A673 (cell line): ENCODE results near the gene RBM15B. TPM values are rescaled to one million over a fixed set of nuclear protein-coding genes. Genes with fewer than 3 reads are reported as not detected.

Experiments
- BruUV-seq: library from RNA; stranded (reverse); fragments of 400-500 nt; replicated peaks from 2 replicates; lab custom pipeline; 2021; lab: Mats Ljungman, UMichigan
- CTCF ChIA-PET: fragments of 300-600 bp; sonication (Branson Sonifier 250); formaldehyde crosslinking; loops from one replicate; lab custom pipeline; 2022; ENCODE audit warnings: antibody characterized with exemption; lab: Charles Lee
- POLR2A ChIA-PET: fragments of 300-600 bp; sonication (Branson Sonifier 250); formaldehyde crosslinking; loops from one replicate; lab custom pipeline; 2022; ENCODE audit warnings: antibody characterized with exemption; ENCODE audit not compliant: low non-redundant PET; lab: Charles Lee
- DNase-seq: peaks from one replicate; pipeline ENCODE4 v3.0.0-alpha.2; 2015; ENCODE audit warnings: low spot score
- H3K27ac ChIP-seq: fragments of 200-600 bp; sonication (generic); 2 replicates; pipeline ENCODE4 v1.5.1; 2016; ENCODE audit warnings: mixed run types, low read depth, mild to moderate bottlenecking, mixed read lengths, antibody characterized with exemption, low read length; ENCODE audit not compliant: poor library complexity, severe bottlenecking
- H3K27me3 ChIP-seq: fragments of 200-600 bp; sonication (generic); replicated peaks from 2 replicates; pipeline ENCODE4 v1.6.1; 2017; ENCODE audit warnings: mixed run types, low read depth, mild to moderate bottlenecking, mixed read lengths, antibody characterized with exemption, low read length; ENCODE audit not compliant: insufficient read depth, poor library complexity
- H3K36me3 ChIP-seq: fragments of 200-600 bp; sonication (generic); 2 replicates; pipeline ENCODE4 v1.6.1; 2016; ENCODE audit warnings: mixed run types, mild to moderate bottlenecking, mixed read lengths, antibody characterized with exemption, low read length; ENCODE audit not compliant: insufficient read depth, poor library complexity, severe bottlenecking
- H3K4me1 ChIP-seq: fragments of 200-600 bp; sonication (generic); 2 replicates; pipeline ENCODE4 v1.6.1; 2017; ENCODE audit warnings: mixed run types, mild to moderate bottlenecking, mixed read lengths, antibody characterized with exemption, low read length; ENCODE audit not compliant: insufficient read depth, poor library complexity, severe bottlenecking
- H3K4me3 ChIP-seq: fragments of 200-600 bp; sonication (generic); 2 replicates; pipeline ENCODE4 v1.5.1; 2016; ENCODE audit warnings: low read depth, mixed run types, mild to moderate bottlenecking, mixed read lengths, low read length; ENCODE audit not compliant: poor library complexity, severe bottlenecking
- H3K9me3 ChIP-seq: fragments of 200-600 bp; sonication (generic); 2 replicates; pipeline ENCODE4 v1.6.1; 2016; ENCODE audit warnings: mixed run types, low read depth, mild to moderate bottlenecking, mixed read lengths, antibody characterized with exemption, low read length; ENCODE audit not compliant: poor library complexity, severe bottlenecking
- CTCF ChIP-seq: fragments of 300-800, 200-600 bp; sonication (generic); conservative IDR thresholded peaks from 2 replicates; pipeline ENCODE4 v1.5.1; 2017; ENCODE audit warnings: low read depth, mild to moderate bottlenecking, antibody characterized with exemption, low read length, moderate library complexity, mixed read lengths
- EZH2 ChIP-seq: fragments of 200-600 bp; sonication (generic); IDR thresholded peaks from 2 replicates; pipeline ENCODE4 v1.6.1; 2017; ENCODE audit warnings: borderline replicate concordance, low read depth, mild to moderate bottlenecking, mixed read lengths, antibody characterized with exemption, low read length; ENCODE audit not compliant: poor library complexity, severe bottlenecking
- intact Hi-C: fragments of 100-400 bp; cut with micrococcal nuclease; formaldehyde crosslinking; loops from one replicate; pipeline ENCODE4 v1.10.0; 2022; ENCODE audit not compliant: unreplicated experiment
- total RNA-seq: library from RNA; stranded (reverse); gene quantifications from 2 replicates; pipeline ENCODE4 v1.2.3, GENCODE V29; 2021

Gene RBM15B
- total RNA-seq, 1 experiment from 2014 or later = 26.8 TPM

- no peak for DNase-seq
- BruUV-seq = no TSS peak
These were observed 35.8 kb downstream of the RBM15B start for GRCh38 chr3:51426921-51427320.

DNA sequence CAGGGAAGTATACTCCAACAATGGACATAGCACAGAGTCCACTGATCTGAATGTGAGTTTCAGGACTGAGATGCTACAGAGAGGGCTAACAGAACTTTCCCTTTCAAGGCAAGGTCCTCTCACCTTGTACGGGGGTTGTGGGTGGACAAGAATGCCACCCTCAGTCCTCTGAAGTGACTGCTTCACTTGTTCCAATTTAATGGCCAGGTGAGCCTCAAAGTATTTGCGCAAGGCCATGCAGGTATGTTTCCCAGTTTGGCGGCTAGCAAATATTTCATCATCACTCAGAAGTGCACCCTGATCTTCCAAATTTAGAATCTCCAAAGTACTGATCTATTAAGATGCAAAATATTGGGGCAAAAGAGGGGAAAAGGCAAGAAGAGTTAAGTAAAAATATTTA, 38.1 kb downstream of the RBM15B start:
- no peak for DNase-seq
- Histone ChIP-seq H3K27me3 (no peaks in the 10 kb centered on the region), H3K27ac (no peak overlapping the region), H3K36me3 (peaks cover 4% of the 10 kb centered on the region), H3K9me3 (no peaks in the 10 kb centered on the region), H3K4me3 (no peak overlapping the region), H3K4me1 (no peaks in the 10 kb centered on the region)
- TF ChIP-seq CTCF (no peak), EZH2 (no peak)
- intact Hi-C loops = no loop called here
- ChIA-PET CTCF (no interaction called here), POLR2A (no interaction called here)
- no TSS peak for BruUV-seq

More at GRCh38 chr3:51426921-51427320, 35.8 kb downstream of the RBM15B start:
- ChIA-PET POLR2A (no interaction called here), CTCF (no interaction called here)
- peaks cover 4% of the 10 kb centered on the region for H3K36me3 ChIP-seq
- TF ChIP-seq CTCF (no peak), EZH2 (no peak)
- H3K27me3 ChIP-seq = no peaks in the 10 kb centered on the region
- intact Hi-C loops = no loop called here
- no peak overlapping the region for H3K4me3 ChIP-seq
- H3K9me3 ChIP-seq = no peaks in the 10 kb centered on the region
- H3K4me1 ChIP-seq = no peaks in the 10 kb centered on the region
- no peak overlapping the region for H3K27ac ChIP-seq

DNA sequence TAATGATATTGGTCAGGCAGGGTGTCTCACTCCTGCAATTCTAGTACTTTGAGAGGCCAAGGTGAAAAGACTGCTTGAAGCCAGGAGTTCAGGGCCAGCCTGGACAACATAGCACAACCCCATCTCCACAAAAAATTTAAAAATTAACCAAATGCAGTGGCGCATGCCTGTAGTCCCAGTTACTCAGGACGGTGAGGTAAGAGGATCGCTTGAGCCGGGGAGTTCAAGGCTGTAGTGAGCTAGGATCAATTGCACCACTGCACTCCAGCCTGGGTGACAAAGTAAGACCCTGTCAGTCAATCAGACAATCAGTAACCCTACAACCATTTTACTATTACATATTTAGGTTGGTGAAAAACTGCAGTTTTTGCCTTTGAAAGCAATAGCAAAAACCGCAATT, 43.0 kb downstream of the RBM15B start:
- Histone ChIP-seq H3K27ac (no peak overlapping the region), H3K27me3 (no peaks in the 10 kb centered on the region), H3K36me3 (peaks cover 4% of the 10 kb centered on the region), H3K4me1 (no peaks in the 10 kb centered on the region), H3K9me3 (no peaks in the 10 kb centered on the region), H3K4me3 (no peak overlapping the region)
- ChIA-PET POLR2A (no interaction called here), CTCF (no interaction called here)
- no peak for TF ChIP-seq EZH2
- TF ChIP-seq CTCF = no peak
- DNase-seq = no peak
- intact Hi-C loops = no loop called here
- no TSS peak for BruUV-seq
